GM12878 (cell line): ENCODE results near the gene SIGLEC10. TPM values are rescaled to one million over a fixed set of nuclear protein-coding genes. Genes with fewer than 3 reads are reported as not detected.
A peak's percentile ranks its signal among the peaks of the same experiment; 100 is the strongest.
"Not testable (repeated sequence)": the region's sequence is repeated elsewhere in the genome, so short reads cannot be mapped to it uniquely, and the experiment has no call there.

Source experiments
- ATAC-seq: fragments of 200-7000 bp; cut with Tn5 transposase; 3 replicates; pipeline ENCODE4 v1.9.1; 2020; ENCODE audit warnings: mild to moderate bottlenecking, moderate library complexity
- BruUV-seq: library from RNA; stranded (reverse); fragments of 400-500 nt; replicated peaks from 2 replicates; lab custom pipeline; 2021; lab: Mats Ljungman, UMichigan
- CTCF ChIA-PET: fragments of 300-600 bp; sonication (Branson Sonifier 250); formaldehyde crosslinking; extraction: SDS; loops from one replicate; lab custom pipeline; 2021; ENCODE audit warnings: inconsistent platforms; lab: Yijun Ruan, JAX
- POLR2A ChIA-PET: fragments of 350-600 bp; formaldehyde crosslinking; extraction: SDS; loops from one replicate; lab custom pipeline; 2021; ENCODE audit warnings: inconsistent platforms; lab: Charles Lee
- RAD21 ChIA-PET: fragments of 300-600 bp; sonication (Branson Sonifier 250); formaldehyde crosslinking; loops from one replicate; lab custom pipeline; 2023; ENCODE audit warnings: antibody characterized with exemption; ENCODE audit not compliant: unreplicated experiment; lab: Charles Lee
- SMC1A ChIA-PET: fragments of 300-600 bp; sonication (Branson Sonifier 250); formaldehyde crosslinking; loops from one replicate; lab custom pipeline; 2023; ENCODE audit not compliant: unreplicated experiment, uncharacterized antibody; lab: Charles Lee
- DNase-seq: peaks from one replicate; pipeline ENCODE4 v3.0.0-alpha.2; 2011; ENCODE audit warnings: low read depth, low spot score
- FAIRE-seq: peaks from 3 replicates; lab custom pipeline; 2011; peaks lifted over from hg19 to GRCh38; lab: Jason Lieb, UNC
- H2AFZ ChIP-seq: 2 replicates; pipeline ENCODE4 v1.6.0; 2011; ENCODE audit warnings: low read depth, low read length, control low read depth; ENCODE audit not compliant: control insufficient read depth
- H3K27ac ChIP-seq: 2 replicates; pipeline ENCODE4 v1.5.1; 2011; ENCODE audit warnings: control low read depth; ENCODE audit not compliant: control insufficient read depth, insufficient read depth
- H3K27me3 ChIP-seq, 2 experiments: replicated peaks in 1 of 2; 2 replicates each; pipeline versions ENCODE4 v1.6.0 to v1.6.1; 2011; ENCODE audit warnings: low read length in 1 of 2; ENCODE audit not compliant: control insufficient read depth in 2 of 2, insufficient read depth in 2 of 2
- H3K36me3 ChIP-seq, 2 experiments: 2 replicates each; pipeline ENCODE4 v1.5.1; 2011; ENCODE audit warnings: low read length in 1 of 2; ENCODE audit not compliant: control insufficient read depth in 2 of 2, insufficient read depth in 2 of 2
- H3K4me1 ChIP-seq: 2 replicates; pipeline ENCODE4 v1.6.1; 2011; ENCODE audit warnings: mild to moderate bottlenecking, low read length, moderate library complexity, mixed read lengths; ENCODE audit not compliant: control insufficient read depth, insufficient read depth
- H3K4me2 ChIP-seq: 2 replicates; pipeline ENCODE4 v1.6.0; 2011; ENCODE audit warnings: control low read depth; ENCODE audit not compliant: control insufficient read depth, insufficient read depth
- H3K4me3 ChIP-seq: fragments of 200-600 bp; sonication (generic); 2 replicates; pipeline ENCODE4 v1.5.1; 2016
- H3K79me2 ChIP-seq: 2 replicates; pipeline ENCODE4 v1.6.0; 2011; ENCODE audit warnings: low read length; ENCODE audit not compliant: control insufficient read depth, insufficient read depth
- H3K9ac ChIP-seq: 2 replicates; pipeline ENCODE4 v1.8.0; 2011; ENCODE audit warnings: low read length, control low read depth, mixed read lengths; ENCODE audit not compliant: control insufficient read depth, insufficient read depth
- H3K9me3 ChIP-seq: replicated peaks from 3 replicates; pipeline ENCODE4 v1.5.1; 2011; ENCODE audit warnings: mild to moderate bottlenecking, low read length; ENCODE audit not compliant: control insufficient read depth, insufficient read depth
- H4K20me1 ChIP-seq: 2 replicates; pipeline ENCODE4 v1.6.0; 2011; ENCODE audit not compliant: control insufficient read depth, insufficient read depth
- CBX5 ChIP-seq: sonication (generic); IDR thresholded peaks from 2 replicates; pipeline ENCODE4 v1.6.1; 2016; ENCODE audit warnings: low read depth, moderate library complexity, mild to moderate bottlenecking, inconsistent platforms
- WRNIP1 ChIP-seq: IDR thresholded peaks from 2 replicates; pipeline ENCODE4 v1.6.1; 2011; ENCODE audit warnings: low read depth, low read length, improper control_type of control experiment, borderline replicate concordance
- WGBS: methylation state at CpG from one replicate; pipeline ENCODE4 v1.1.6; 2016; ENCODE audit warnings: low lambda C conversion rate; ENCODE audit not compliant: insufficient replicate concordance, insufficient coverage; ENCODE audit errors: missing lambda C conversion rate; 5-methylcytosine and 5-hydroxymethylcytosine counted together
- in situ Hi-C: fragments of 300-500 bp; cut with MboI; formaldehyde crosslinking; loops from 9 replicates; pipeline ENCODE4 v1.14.3; 2018; ENCODE audit warnings: mixed read lengths
- intact Hi-C: fragments of 100-400 bp; cut with micrococcal nuclease; formaldehyde crosslinking; loops from one replicate; pipeline ENCODE4 v1.14.2; 2022; ENCODE audit not compliant: unreplicated experiment
- polyA plus RNA-seq, 11 experiments: library from polyadenylated mRNA; depleted of rRNA in 4 of 11; unstranded in 6 of 11; stranded (reverse) in 5 of 11; fragments of >200 nt; fragmentation: Nextera tagmentation in 4 of 11; fragmentation: Illumina TruSeq in 1 of 11; extraction: Ambion mirVana in 4 of 11; extraction: Trizol in 1 of 11; gene quantifications; 1 replicate in 1 of 11; 2 replicates in 10 of 11; pipeline versions ENCODE4 v1.2.1 to v1.2.3, GENCODE V29; 2011 to 2016; ENCODE audit warnings: inconsistent platforms in 2 of 11, missing spikeins in 2 of 11, low read depth in 1 of 11
- total RNA-seq, 4 experiments: library from RNA; depleted of rRNA in 3 of 4; stranded (reverse); fragments of >200 nt in 3 of 4; fragmentation: Illumina TruSeq in 1 of 4; extraction: Trizol in 1 of 4; gene quantifications; 2 replicates each; pipeline versions ENCODE4 v1.2.1 to v1.2.3, GENCODE V29; 2013 to 2021

SIGLEC10 gene
- total and polyA plus RNA-seq, 10 of the 15 experiments (the other 5 are each of a cell fraction or from before 2014, with no cell fraction given): 2.3 to 16.8 (median 7.8) TPM

DNA sequence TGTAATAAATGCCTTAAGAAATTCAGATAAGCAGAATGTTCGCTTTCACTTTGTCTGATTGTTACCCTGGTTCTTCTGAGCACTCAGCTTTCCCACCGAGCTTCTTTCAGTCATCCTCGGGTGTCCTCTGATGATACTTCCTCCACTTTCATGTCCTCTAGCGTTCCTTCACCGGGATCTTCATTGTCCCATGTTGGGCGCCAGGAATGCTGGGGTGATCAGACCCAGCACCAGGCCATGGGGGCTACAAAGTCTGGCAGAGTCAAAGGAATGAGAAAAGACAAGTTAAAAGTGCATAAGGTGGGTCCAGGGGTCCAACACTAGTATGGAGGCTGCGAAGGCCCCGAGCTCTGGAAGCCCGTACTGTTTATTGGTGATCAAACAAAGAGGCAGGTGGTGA is 15.3 kb downstream of the SIGLEC10 start:
- Histone ChIP-seq H3K36me3 (no peaks in the 10 kb centered on the region), H3K4me2 (no peak overlapping the region), H3K79me2 (no peaks in the 10 kb centered on the region), H3K27me3 (no peaks in the 10 kb centered on the region), H4K20me1 (no peaks in the 10 kb centered on the region), H3K4me1 (no peaks in the 10 kb centered on the region), H3K4me3 (no peak overlapping the region), H3K9me3 (peaks cover 7% of the 10 kb centered on the region), H3K27ac (no peak overlapping the region), H3K9ac (no peak overlapping the region), H2AFZ (no peak overlapping the region)
- POLR2A ChIA-PET: no interaction called here
- RAD21 ChIA-PET: no interaction called here
- in situ Hi-C loops (no loop called here), intact Hi-C loops (no loop called here)
- SMC1A ChIA-PET: no interaction called here
- TF ChIP-seq WRNIP1: no peak
- TF ChIP-seq CBX5: peak; percentile 55; the same call in 1 of the 2 replicates
- FAIRE-seq: no peak
- WGBS: 76% methylated on average over 9 of the region's 9 CpGs
- CTCF ChIA-PET: interaction anchor here (2.0 to 6.0 kb wide), 3 partner anchors 16 to 38 kb away, joined by 8 to 41 read pairs (median 38); partner anchors contain the start of gene SIGLEC10
- no peak for DNase-seq
- BruUV-seq: no TSS peak
- ATAC-seq: no peak

DNA sequence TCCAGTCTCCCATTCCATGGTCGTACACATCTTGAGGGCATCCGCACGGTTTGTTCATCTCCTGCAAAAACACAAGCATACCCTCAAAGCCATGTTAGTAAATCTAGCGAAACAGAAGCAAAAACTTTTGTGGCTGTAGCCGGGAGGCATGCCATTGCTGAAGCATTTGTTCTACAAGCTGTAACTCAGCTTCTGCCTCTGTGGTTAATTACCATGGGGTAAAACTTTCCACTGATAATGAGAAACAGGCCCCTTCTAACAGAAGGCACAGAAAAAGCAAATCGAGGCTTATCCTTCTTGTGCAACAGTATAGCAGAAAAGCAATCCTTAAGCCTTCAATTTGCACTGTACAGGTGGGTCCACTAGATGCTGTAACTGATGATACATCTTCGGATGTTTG is 17.5 kb downstream of the SIGLEC10 start:
- BruUV-seq, H3K4me1 ChIP-seq, RAD21 ChIA-PET, H3K27me3 ChIP-seq, FAIRE-seq, H3K36me3 ChIP-seq, ATAC-seq, H3K4me3 ChIP-seq, H4K20me1 ChIP-seq, H3K79me2 ChIP-seq, H3K27ac ChIP-seq, DNase-seq, H2AFZ ChIP-seq, intact Hi-C loops, H3K9me3 ChIP-seq, H3K4me2 ChIP-seq, H3K9ac ChIP-seq: not testable (repeated sequence)
- ChIA-PET CTCF (interaction anchor here (0.8 to 6.0 kb wide), 9 partner anchors 8 to 60 kb away, joined by 3 to 49 read pairs (median 5); partner anchors contain the start of gene SIGLEC10), POLR2A (interaction anchor here (0.8 kb wide), 1 partner anchor 18 kb away, joined by 3 read pairs; the partner anchor contains the start of gene SIGLEC10), SMC1A (interaction anchor here (1.3 to 1.4 kb wide), 4 partner anchors 8 to 38 kb away, joined by 3 to 5 read pairs (median 4); partner anchors contain the start of genes NKG7 and SIGLEC10)
- in situ Hi-C loops: loop anchor here (25.0 kb wide), 1 partner anchor 1137 kb away; the partner anchor contains the start of gene ZNF808
- 94% methylated on average over 7 of the region's 7 CpGs for WGBS
